WTC11 (cell line): ENCODE measurements around the gene SMAD7. TPM values are rescaled to one million over a fixed set of nuclear protein-coding genes. Genes with fewer than 3 reads are reported as not detected.

Source experiments
- ATAC-seq: fragments of 200-7000 bp; cut with Tn5 transposase; 2 replicates; pipeline ENCODE4 v1.10.0; 2021; ENCODE audit warnings: mild to moderate bottlenecking, moderate library complexity
- CTCF ChIA-PET: fragments of 300-600 bp; sonication (Branson Sonifier 250); formaldehyde crosslinking; loops from one replicate; lab custom pipeline; 2021; ENCODE audit warnings: antibody characterized with exemption; lab: Charles Lee
- POLR2A ChIA-PET: fragments of 350-600 bp; sonication (Branson Sonifier 250); formaldehyde crosslinking; loops from one replicate; lab custom pipeline; 2021; ENCODE audit warnings: antibody characterized with exemption; lab: Charles Lee
- DNase-seq: peaks from one replicate; pipeline ENCODE4 v3.0.0; 2021; ENCODE audit warnings: low spot score
- H3K27ac Mint-ChIP-seq: 2 replicates; pipeline ENCODE4 v1.8.0; 2021; ENCODE audit warnings: mixed read lengths
- H3K27me3 Mint-ChIP-seq: 2 replicates; pipeline ENCODE4 v1.8.0; 2021; ENCODE audit warnings: low read depth, mild to moderate bottlenecking, moderate library complexity, mixed read lengths
- H3K36me3 Mint-ChIP-seq: 2 replicates; pipeline ENCODE4 v1.8.0; 2021; ENCODE audit warnings: mixed read lengths
- H3K4me1 Mint-ChIP-seq: 2 replicates; pipeline ENCODE4 v1.8.0; 2022; ENCODE audit warnings: mixed read lengths
- H3K4me3 Mint-ChIP-seq: 2 replicates; pipeline ENCODE4 v1.8.0; 2021; ENCODE audit warnings: mild to moderate bottlenecking, moderate library complexity, mixed read lengths
- H3K9me3 Mint-ChIP-seq: 2 replicates; pipeline ENCODE4 v1.8.0; 2021; ENCODE audit warnings: mixed read lengths
- ELF4 ChIP-seq: sonication (generic); formaldehyde crosslinking; IDR thresholded peaks from 2 replicates; pipeline ENCODE4 v1.8.1; 2022; ENCODE audit warnings: low read depth, mild to moderate bottlenecking, moderate library complexity, missing genetic modification reagents
- EMX1 ChIP-seq: fragments of 250-450 bp; sonication (Bioruptor Pico); IDR thresholded peaks from 2 replicates; pipeline ENCODE4 v1.8.0; 2021; ENCODE audit warnings: mild to moderate bottlenecking
- ESRRA ChIP-seq: sonication (generic); formaldehyde crosslinking; IDR thresholded peaks from 2 replicates; pipeline ENCODE4 v1.8.1; 2022; ENCODE audit warnings: mild to moderate bottlenecking, missing genetic modification reagents, borderline replicate concordance
- HMGA2 ChIP-seq: fragments of 250-450 bp; sonication (Bioruptor Pico); IDR thresholded peaks from 2 replicates; pipeline ENCODE4 v1.4.0; 2021; ENCODE audit warnings: mild to moderate bottlenecking, moderate library complexity
- IRF2 ChIP-seq: sonication (generic); formaldehyde crosslinking; IDR thresholded peaks from 2 replicates; pipeline ENCODE4 v1.8.0; 2022; ENCODE audit warnings: low read depth, missing genetic modification reagents, borderline replicate concordance
- JAZF1 ChIP-seq: fragments of 250-450 bp; sonication (Bioruptor Pico); IDR thresholded peaks from 2 replicates; pipeline ENCODE4 v1.9.0; 2021; ENCODE audit warnings: moderate library complexity, mild to moderate bottlenecking, inconsistent platforms
- KAT7 ChIP-seq: sonication (generic); formaldehyde crosslinking; IDR thresholded peaks from 2 replicates; pipeline ENCODE4 v1.8.1; 2023; ENCODE audit warnings: missing genetic modification reagents, mild to moderate bottlenecking, borderline replicate concordance
- NR2C2 ChIP-seq: sonication (generic); formaldehyde crosslinking; IDR thresholded peaks from 2 replicates; pipeline ENCODE4 v1.8.0; 2022; ENCODE audit warnings: mild to moderate bottlenecking, missing genetic modification reagents
- TCF7 ChIP-seq: sonication (generic); formaldehyde crosslinking; IDR thresholded peaks from 2 replicates; pipeline ENCODE4 v1.8.0; 2022; ENCODE audit warnings: mild to moderate bottlenecking, low read depth, missing genetic modification reagents, moderate library complexity
- ZNF317 ChIP-seq: sonication (generic); formaldehyde crosslinking; IDR thresholded peaks from 2 replicates; pipeline ENCODE4 v1.8.1; 2023; ENCODE audit warnings: low read depth, mild to moderate bottlenecking, moderate library complexity, missing genetic modification reagents, borderline replicate concordance
- ZNF416 ChIP-seq: fragments of 250-450 bp; sonication (Bioruptor Pico); IDR thresholded peaks from 2 replicates; pipeline ENCODE4 v1.9.0; 2021; ENCODE audit warnings: mild to moderate bottlenecking, inconsistent platforms
- total RNA-seq: library from RNA; stranded (reverse); gene quantifications from 3 replicates; pipeline ENCODE4 v1.2.3, GENCODE V29; 2021
- TF ChIP-seq, protein P1 (sequence below): sonication (generic); formaldehyde crosslinking; IDR thresholded peaks from 2 replicates; pipeline ENCODE4 v1.8.0; 2022; ENCODE audit warnings: mild to moderate bottlenecking, missing genetic modification reagents
- TF ChIP-seq, protein P2 (sequence below): sonication (generic); formaldehyde crosslinking; IDR thresholded peaks from 2 replicates; pipeline ENCODE4 v1.8.0; 2022; ENCODE audit warnings: mild to moderate bottlenecking, missing genetic modification reagents
- TF ChIP-seq, protein P3 (sequence below): sonication (generic); formaldehyde crosslinking; IDR thresholded peaks from 2 replicates; pipeline ENCODE4 v1.8.1; 2023; ENCODE audit warnings: mild to moderate bottlenecking, missing genetic modification reagents
- TF ChIP-seq, protein P4 (sequence below): sonication (generic); formaldehyde crosslinking; IDR thresholded peaks from 2 replicates; pipeline ENCODE4 v1.8.1; 2023; ENCODE audit warnings: mild to moderate bottlenecking, missing genetic modification reagents, moderate library complexity
- TF ChIP-seq, protein P5 (sequence below): sonication (generic); formaldehyde crosslinking; IDR thresholded peaks from 2 replicates; pipeline ENCODE4 v1.8.0; 2022; ENCODE audit warnings: mild to moderate bottlenecking, missing genetic modification reagents
- TF ChIP-seq, protein P6 (sequence below): fragments of 200-600 bp; IDR thresholded peaks from 2 replicates; pipeline ENCODE4 v1.8.0; 2022; ENCODE audit warnings: antibody characterized with exemption
- TF ChIP-seq, protein P7 (sequence below): sonication (generic); formaldehyde crosslinking; IDR thresholded peaks from 2 replicates; pipeline ENCODE4 v1.8.1; 2022; ENCODE audit warnings: mild to moderate bottlenecking, moderate library complexity, missing genetic modification reagents

Gene SMAD7
- total RNA-seq, 1 experiment from 2014 or later = 44.7 TPM

DNA sequence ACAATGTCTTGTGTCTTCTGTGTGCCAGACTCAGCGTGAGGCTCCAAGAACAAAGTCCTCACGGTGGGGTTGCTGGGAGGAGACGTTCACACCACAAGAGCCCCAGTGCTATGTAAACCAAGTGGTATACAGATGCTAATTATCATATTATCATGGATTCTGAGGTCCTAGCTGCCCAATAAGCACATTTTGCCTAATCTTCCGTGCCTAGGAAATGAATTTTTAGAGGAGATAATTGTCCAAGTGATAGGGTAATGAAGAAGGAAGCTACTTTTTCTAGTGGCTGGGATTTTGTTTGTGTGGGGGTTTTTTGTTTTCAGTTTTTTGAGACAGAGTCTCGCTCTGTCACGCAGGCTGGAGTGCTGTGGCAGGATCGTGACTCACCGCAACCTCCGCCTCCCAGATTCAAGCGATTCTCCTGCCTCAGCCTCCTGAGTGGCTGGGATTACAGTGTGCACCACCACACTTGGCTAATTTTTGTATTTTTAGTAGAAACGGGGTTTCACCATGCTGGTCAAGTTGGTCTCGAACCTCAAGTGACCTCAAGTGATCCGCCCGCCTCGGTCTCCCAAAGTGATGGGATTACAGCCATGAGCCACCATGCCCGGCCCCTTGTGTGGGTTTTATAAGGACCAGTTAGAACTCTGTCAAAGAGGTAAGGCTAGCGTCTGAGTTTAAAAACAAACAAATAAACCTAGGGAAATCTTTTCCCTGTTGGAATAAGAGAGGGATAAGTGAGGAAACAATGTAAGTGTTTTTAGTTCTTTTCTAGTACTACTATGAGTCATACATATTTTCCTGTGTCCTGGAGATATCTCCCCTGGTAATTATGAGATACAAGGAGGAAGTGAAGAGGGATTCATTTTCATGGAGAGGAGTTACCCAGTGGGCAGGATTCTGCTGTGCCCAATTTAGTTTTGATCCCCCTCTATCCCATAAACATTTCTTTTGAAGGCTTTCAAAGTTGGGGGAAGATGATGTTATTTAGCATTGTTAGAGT is 9.5 kb upstream of the SMAD7 start (continued):
- TF ChIP-seq ZNF317 = no peak
- TF ChIP-seq, protein P1, sequence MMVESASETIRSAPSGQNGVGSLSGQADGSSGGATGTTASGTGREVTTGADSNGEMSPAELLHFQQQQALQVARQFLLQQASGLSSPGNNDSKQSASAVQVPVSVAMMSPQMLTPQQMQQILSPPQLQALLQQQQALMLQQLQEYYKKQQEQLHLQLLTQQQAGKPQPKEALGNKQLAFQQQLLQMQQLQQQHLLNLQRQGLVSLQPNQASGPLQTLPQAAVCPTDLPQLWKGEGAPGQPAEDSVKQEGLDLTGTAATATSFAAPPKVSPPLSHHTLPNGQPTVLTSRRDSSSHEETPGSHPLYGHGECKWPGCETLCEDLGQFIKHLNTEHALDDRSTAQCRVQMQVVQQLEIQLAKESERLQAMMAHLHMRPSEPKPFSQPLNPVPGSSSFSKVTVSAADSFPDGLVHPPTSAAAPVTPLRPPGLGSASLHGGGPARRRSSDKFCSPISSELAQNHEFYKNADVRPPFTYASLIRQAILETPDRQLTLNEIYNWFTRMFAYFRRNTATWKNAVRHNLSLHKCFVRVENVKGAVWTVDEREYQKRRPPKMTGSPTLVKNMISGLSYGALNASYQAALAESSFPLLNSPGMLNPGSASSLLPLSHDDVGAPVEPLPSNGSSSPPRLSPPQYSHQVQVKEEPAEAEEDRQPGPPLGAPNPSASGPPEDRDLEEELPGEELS (CRISPR knock-in tag) = peak; percentile 97; the same call in 1 of the 2 replicates
- TF ChIP-seq IRF2 (CRISPR knock-in tag) = no peak
- TF ChIP-seq, protein P2, sequence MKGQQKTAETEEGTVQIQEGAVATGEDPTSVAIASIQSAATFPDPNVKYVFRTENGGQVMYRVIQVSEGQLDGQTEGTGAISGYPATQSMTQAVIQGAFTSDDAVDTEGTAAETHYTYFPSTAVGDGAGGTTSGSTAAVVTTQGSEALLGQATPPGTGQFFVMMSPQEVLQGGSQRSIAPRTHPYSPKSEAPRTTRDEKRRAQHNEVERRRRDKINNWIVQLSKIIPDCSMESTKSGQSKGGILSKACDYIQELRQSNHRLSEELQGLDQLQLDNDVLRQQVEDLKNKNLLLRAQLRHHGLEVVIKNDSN (CRISPR knock-in tag) = 0 out of 2 replicates have a peak, but pooled peaks have one; percentile 23
- TF ChIP-seq ESRRA (CRISPR knock-in tag) = no peak
- TF ChIP-seq EMX1 (CRISPR knock-in tag) = no peak
- TF ChIP-seq ELF4 (CRISPR knock-in tag) = no peak
- TF ChIP-seq, protein P3, sequence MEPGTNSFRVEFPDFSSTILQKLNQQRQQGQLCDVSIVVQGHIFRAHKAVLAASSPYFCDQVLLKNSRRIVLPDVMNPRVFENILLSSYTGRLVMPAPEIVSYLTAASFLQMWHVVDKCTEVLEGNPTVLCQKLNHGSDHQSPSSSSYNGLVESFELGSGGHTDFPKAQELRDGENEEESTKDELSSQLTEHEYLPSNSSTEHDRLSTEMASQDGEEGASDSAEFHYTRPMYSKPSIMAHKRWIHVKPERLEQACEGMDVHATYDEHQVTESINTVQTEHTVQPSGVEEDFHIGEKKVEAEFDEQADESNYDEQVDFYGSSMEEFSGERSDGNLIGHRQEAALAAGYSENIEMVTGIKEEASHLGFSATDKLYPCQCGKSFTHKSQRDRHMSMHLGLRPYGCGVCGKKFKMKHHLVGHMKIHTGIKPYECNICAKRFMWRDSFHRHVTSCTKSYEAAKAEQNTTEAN (CRISPR knock-in tag) = 0 out of 2 replicates have a peak, but pooled peaks have one; percentile 21

DNA sequence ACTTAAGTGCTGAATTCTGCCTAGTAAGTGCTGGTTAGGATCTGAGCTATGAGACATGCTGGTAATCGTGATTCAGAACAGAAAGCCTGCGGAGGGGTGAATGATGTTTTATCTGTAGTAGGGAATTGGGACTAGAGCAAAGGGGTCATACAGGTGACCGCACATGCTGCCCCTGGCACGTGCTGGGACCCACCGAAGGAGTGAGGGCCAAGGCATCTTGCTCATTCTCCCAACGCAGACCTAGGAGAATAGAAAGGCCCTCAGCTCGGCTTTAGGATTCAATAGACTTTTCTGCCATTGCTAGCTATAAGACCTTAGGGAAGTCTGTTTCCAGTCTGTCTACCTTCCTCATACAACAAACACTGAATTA is 8.8 kb upstream of the SMAD7 start:
- Mint-ChIP-seq H3K36me3 (no peaks in the 10 kb centered on the region), H3K27me3 (peaks cover 10% of the 10 kb centered on the region), H3K4me1 (peaks cover 87% of the 10 kb centered on the region), H3K9me3 (no peaks in the 10 kb centered on the region), H3K4me3 (peak overlapping the region; percentile 42), H3K27ac (peak overlapping the region; percentile 96)
- POLR2A ChIA-PET = no interaction called here
- TF ChIP-seq NR2C2 (no peak), KAT7 (no peak), ZNF416 (CRISPR knock-in tag) (no peak), HMGA2 (no peak), TCF7 (CRISPR knock-in tag) (no peak), JAZF1 (CRISPR knock-in tag) (no peak)
- TF ChIP-seq, protein P4, sequence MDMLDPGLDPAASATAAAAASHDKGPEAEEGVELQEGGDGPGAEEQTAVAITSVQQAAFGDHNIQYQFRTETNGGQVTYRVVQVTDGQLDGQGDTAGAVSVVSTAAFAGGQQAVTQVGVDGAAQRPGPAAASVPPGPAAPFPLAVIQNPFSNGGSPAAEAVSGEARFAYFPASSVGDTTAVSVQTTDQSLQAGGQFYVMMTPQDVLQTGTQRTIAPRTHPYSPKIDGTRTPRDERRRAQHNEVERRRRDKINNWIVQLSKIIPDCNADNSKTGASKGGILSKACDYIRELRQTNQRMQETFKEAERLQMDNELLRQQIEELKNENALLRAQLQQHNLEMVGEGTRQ = peak; percentile 5; the same call in 1 of the 2 replicates
- TF ChIP-seq, protein P5, sequence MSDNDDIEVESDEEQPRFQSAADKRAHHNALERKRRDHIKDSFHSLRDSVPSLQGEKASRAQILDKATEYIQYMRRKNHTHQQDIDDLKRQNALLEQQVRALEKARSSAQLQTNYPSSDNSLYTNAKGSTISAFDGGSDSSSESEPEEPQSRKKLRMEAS (CRISPR knock-in tag) = peak; percentile 35; the same call in 1 of the 2 replicates
- TF ChIP-seq, protein P6, sequence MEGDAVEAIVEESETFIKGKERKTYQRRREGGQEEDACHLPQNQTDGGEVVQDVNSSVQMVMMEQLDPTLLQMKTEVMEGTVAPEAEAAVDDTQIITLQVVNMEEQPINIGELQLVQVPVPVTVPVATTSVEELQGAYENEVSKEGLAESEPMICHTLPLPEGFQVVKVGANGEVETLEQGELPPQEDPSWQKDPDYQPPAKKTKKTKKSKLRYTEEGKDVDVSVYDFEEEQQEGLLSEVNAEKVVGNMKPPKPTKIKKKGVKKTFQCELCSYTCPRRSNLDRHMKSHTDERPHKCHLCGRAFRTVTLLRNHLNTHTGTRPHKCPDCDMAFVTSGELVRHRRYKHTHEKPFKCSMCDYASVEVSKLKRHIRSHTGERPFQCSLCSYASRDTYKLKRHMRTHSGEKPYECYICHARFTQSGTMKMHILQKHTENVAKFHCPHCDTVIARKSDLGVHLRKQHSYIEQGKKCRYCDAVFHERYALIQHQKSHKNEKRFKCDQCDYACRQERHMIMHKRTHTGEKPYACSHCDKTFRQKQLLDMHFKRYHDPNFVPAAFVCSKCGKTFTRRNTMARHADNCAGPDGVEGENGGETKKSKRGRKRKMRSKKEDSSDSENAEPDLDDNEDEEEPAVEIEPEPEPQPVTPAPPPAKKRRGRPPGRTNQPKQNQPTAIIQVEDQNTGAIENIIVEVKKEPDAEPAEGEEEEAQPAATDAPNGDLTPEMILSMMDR = no peak
- TF ChIP-seq, protein P7, sequence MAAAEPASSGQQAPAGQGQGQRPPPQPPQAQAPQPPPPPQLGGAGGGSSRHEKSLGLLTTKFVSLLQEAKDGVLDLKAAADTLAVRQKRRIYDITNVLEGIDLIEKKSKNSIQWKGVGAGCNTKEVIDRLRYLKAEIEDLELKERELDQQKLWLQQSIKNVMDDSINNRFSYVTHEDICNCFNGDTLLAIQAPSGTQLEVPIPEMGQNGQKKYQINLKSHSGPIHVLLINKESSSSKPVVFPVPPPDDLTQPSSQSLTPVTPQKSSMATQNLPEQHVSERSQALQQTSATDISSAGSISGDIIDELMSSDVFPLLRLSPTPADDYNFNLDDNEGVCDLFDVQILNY = no peak
- CTCF ChIA-PET = interaction anchor here (1.1 to 1.6 kb wide), 6 partner anchors 9 to 219 kb away, joined by 3 to 7 read pairs (median 4); no protein-coding TSS in a partner anchor
- no peak for DNase-seq
- ATAC-seq = no peak; the same call in 1 of the 2 replicates
